GM12872 (cell line): Measurements from ENCODE around the gene HEPHL1.

Experiments
- TF ChIP-seq, protein P1 (sequence below): IDR thresholded peaks from 3 replicates; pipeline ENCODE4 v1.5.1; 2011; ENCODE audit warnings: low read depth, mild to moderate bottlenecking, low read length, moderate library complexity; ENCODE audit not compliant: insufficient read depth

The HEPHL1 gene, protein sequence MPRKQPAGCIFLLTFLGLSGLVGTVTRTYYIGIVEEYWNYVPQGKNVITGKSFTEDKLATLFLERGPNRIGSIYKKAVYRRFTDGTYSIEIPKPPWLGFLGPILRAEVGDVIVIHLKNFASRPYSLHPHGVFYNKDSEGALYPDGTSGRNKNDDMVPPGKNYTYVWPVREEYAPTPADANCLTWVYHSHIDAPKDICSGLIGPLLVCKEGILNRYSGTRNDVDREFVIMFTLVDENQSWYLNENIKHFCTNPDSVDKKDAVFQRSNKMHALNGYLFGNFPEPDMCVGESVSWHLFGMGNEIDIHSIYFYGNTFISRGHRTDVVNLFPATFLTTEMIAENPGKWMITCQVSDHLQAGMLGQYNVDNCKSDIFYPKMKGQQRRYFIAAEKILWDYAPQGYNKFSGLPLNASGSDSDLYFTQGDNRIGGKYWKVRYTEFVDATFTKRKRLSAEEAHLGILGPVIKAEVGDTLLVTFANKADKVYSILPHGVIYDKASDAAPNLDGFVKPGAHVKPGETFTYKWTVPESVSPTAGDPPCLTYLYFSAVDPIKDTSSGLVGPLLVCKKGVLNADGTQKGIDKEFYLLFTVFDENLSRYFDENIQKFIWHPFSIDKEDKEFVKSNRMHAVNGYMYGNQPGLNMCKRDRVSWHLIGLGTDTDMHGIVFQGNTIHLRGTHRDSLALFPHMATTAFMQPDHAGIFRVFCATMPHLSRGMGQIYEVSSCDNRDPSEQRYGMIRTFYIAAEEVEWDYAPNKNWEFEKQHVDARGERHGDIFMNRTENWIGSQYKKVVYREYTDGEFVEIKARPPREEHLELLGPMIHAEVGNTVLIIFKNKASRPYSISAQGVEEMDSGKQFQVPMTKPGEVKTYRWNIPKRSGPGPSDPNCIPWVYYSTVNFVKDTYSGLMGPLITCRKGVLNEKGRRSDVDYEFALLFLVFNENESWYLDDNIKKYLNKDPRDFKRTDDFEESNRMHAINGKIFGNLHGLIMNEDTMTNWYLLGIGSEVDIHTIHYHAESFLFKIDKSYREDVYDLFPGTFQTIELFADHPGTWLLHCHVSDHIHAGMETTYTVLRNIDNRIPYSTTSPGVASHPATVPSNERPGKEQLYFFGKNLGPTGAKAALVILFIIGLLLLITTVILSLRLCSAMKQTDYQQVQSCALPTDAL

DNA sequence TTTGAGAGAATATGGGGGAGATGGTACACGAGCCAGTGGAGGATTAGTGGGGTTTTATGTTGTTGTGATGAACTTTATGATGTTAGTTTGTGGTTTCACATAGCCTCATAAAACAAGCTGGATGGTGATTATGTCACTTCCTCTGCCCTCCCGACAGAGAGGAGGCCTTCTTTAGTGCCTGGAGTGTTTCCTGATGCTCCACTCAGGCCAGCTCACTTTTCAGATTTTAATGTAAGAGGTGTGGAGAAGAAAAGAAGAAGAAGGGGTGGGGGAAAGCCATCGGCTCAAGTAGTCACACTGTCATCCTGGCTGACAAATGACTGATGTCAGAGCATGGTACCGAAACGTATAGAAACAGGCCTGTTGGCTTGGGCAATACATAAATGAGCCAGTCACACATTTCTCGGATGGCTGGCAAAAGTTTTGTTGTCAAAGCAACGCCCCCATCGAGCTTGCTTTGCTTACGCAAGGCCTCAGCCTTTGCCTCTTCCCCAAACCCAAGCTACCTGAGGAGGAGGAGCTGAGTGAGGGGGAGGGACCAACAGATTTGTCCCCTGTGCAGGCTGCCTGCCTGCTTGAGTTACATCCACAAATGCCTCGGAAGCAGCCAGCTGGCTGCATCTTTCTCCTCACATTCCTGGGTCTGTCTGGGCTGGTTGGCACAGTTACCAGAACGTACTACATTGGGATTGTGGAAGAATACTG is at the start of gene HEPHL1:
TSS of gene HEPHL1 (plus strand) at position 578 of the 705 bp plus-strand sequence. CDS start at position 593, 15 bp downstream.
- TF ChIP-seq, protein P1, sequence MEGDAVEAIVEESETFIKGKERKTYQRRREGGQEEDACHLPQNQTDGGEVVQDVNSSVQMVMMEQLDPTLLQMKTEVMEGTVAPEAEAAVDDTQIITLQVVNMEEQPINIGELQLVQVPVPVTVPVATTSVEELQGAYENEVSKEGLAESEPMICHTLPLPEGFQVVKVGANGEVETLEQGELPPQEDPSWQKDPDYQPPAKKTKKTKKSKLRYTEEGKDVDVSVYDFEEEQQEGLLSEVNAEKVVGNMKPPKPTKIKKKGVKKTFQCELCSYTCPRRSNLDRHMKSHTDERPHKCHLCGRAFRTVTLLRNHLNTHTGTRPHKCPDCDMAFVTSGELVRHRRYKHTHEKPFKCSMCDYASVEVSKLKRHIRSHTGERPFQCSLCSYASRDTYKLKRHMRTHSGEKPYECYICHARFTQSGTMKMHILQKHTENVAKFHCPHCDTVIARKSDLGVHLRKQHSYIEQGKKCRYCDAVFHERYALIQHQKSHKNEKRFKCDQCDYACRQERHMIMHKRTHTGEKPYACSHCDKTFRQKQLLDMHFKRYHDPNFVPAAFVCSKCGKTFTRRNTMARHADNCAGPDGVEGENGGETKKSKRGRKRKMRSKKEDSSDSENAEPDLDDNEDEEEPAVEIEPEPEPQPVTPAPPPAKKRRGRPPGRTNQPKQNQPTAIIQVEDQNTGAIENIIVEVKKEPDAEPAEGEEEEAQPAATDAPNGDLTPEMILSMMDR, result no peak

DNA sequence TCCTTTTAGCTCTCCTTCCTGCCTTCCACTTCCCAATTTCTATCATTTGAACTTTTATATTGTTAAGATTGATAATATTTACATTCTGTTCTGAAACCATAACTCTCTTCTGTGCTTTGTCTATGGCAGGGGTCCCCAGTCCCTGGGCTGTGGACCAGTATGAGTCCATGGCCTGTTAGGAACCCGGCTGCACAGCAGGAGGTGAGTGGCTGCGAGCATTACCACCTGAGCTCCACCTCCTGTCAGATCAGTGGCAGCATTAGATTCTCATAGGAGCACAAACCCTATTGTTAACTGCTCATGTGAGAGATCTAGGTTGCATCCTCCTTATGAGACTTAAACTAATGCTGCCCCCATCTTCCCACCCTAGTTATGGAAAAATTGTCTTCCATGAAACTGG is 48.4 kb upstream of the HEPHL1 start:
- TF ChIP-seq, protein P1, result no peak

DNA sequence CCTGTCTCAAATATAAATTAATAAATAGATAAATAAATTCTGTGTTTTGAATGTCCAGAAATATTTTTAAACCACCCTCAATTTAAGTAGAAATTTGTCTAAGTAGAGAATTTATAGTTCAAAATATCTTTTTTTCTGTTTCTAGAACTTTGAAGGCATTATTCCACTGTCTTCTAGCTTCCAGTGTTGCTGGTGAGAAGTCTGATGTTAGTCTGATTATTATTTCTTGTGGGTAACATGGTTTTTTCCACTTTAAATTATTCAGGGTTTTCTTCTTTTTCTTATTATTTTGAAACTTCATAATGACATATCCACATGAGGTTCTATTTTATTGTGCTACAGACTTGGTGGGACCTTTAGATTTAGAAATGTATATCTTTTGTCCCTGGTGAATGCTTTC is 46.4 kb upstream of the HEPHL1 start:
- TF ChIP-seq, protein P1, result no peak

DNA sequence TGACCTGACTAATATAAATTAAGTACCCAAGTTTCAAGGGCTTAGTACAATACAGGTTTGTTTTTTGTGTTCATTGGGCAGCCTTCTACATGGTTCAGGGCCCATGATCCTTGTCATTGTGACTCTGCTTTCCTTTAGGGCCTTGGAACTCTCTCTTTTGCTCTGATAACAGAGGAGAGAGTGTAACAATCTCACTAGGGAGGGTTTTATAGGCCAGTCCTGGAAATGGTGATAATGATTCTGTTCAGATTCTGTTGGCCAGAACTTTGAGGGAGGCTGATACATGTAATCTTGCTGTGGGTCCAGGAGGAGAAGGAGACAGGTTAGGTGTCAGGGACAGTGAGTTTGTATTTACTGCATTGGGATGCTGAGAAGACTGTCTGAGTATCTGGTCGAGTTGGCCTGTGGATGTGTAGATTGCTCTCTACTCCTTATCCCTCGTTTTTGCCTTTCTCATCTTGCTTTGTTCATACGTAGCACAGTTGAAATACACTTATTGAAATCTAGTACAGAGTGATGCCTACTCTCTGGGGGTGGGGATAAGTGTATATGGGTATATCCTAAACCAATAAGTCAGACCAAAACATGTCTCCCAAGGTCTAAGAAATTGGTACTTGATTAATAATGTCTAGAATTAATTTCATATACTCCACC is 37.5 kb upstream of the HEPHL1 start:
- TF ChIP-seq, protein P1, result no peak

DNA sequence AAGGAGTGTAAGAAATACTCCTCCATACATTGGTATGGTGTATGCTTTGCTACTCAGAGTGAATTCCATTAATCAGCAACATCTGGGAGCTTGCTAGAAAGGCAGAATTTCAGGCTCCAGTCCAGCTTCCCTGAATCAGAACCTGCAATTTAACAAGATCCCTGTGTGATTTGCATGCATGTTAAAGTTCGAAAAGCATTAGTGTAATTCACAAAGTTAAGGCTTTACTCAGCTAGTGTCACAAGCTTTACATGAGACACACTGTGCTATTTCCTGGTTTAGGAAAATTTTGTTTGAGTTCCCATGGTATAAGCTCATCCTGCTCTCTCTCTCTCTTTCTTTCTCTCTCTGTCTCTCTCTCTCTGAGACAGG is 37.0 kb upstream of the HEPHL1 start:
- TF ChIP-seq, protein P1, result no peak

DNA sequence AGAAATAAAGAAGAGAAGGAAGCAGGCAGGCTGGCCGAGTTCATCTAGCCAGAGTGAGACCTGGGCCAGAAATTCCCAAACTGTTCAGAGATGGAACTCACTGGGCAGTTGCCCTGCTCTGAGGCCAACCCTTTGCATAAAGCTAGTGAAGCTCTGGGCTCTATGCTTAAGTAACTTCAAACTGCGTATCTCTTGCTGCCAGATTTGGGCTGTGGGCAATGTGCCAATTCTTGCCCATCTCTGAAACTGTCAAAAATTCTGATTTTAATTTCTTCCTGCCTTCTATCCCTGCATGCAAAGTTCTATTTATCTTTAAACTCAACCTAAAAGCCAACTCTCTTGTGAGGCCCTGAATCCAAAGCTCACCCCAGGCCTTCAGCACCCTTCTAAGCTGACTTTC is 36.2 kb upstream of the HEPHL1 start:
- TF ChIP-seq, protein P1, result no peak
